ENCODE data around the gene ARNT2. TPM values are rescaled to one million over a fixed set of nuclear protein-coding genes. Genes with fewer than 3 reads are reported as not detected.

ARNT2 gene
- polyA plus RNA-seq, 3 donors, result 58.7 to 65.8 (median 61.3) TPM

DNA sequence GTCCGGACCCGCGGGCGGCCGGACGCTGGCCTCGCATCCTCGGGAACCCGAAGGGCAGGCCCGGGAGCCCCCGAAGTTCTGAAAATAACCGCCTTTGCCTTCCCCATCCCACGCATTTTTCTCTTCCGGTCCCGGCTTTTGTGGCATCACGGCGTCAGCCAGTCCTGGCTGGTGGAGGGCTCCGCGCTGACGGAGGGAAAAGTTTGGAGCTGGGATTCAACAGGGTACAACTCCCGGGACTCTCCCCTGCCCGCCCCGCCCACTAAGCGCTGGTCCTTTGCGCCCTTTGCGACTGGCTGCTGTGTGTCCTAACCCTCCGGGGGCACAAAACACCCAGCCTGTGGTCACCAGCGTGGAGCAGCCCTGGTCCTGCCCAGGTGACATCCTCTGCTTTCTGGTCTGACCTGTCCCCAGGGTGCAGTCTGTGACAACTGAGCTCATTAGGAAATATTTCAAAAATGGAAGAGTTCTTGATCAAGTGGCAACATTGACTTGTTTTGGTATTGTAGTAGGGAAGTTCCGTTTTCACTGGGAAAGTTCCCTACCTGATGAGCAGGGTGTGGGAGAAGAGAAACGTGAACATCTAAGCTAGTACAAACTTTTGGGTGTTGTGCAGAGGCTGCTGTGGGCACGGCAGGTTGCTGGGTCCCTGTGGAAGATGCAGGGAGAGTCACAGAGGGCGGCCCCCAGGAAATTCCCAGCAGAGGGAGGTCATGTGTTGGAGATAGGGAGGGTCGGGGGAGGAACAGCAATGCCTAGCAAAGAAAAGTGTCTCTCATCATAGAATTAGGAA is 775 bp downstream of the ARNT2 start:
- DNase-seq, result peak; percentile 60

DNA sequence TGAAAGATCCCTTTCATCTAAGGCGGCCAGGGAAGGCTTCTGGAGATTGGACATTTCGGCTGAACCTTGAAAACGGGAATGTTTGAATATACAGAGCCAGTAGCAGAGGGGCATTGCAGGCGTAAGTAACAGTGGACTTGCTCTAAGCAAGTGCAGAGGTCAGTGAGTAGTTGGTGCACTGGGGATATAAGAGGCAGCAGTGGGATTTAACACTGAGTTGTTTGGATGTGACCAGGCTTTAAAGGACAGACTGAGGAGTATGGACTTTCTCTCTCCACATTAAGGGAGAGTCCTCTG is 1.3 kb downstream of the ARNT2 start:
- DNase-seq, result no peak

DNA sequence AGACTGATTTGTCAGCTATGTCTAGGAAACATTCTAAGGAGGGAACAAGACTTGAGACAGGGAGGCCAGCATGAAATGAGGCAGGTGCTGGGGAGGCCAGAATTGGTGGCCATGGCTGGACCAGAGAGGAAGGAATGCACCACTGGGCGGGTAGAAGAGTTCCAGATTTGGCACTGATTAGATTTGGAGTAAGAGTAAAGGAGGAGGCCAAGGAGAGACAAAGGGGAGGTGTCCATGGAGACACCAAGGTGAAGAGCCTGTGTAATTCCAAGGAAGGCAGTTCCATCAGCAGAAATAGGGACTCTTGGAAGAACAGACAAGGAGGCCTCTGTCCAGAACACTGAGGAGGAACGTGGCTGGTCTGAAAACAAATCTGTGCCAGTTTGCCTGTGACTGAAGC is 1.8 kb downstream of the ARNT2 start:
- no peak for DNase-seq

DNA sequence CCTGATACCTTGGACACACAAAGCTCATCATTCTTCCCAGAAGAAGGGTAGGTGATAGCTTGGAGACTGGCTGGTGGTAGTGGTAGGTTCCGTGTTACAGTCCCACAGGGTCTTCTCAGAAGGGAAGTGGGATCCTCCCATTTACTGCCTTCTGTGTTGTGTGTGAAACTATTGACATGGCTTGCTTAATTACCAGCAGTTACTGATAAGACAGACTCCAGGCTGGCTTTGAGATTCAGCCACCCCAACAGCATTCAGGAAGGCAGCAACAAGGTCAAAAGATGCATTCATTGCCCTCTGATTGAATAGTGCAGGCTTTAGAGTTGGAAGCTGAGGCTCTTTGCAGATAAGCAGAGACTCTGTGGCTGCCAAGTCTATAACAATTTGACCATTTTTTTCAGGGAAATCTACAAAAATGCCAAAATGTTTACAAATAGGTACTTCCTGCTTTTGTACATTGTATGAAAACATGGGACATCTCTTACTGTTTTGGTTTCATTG is 7.7 kb downstream of the ARNT2 start:
- no peak for DNase-seq

DNA sequence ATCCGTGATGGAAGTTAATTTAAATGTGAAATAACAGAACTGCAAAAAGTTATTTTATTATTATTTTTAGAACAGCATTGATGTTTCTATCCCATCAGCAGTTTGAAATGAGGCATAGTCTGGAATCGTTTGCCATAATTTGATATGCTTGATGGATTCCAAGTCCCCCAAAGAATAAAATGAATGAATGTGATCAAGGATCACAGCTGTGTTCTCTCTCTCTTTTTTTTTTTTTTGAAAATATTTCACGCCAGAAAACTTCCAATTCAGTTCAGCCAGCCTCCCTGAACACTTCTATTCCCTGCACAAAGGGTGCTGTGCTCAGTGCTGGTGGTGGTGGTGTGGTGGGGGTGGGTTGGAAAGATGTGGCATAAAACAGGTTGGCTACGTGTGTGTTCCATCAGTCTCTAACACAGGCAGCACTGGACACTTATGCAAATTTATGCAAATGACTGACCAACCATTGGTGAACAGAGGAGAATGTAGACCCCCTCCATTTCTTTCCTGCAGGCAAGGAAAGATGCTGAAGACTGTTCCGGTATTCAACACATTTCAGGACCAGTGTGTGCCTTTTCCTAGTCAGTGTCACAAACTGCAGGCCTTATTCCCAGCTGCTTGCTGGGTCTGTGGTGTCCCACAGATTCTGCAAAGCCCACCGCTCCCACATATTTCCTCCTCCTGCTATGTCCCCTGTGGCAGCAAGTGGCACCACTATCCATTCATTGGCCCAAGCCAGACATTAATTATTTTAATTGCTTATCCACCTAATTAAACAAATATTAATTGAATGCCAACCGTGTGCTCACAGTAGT is 10.6 kb downstream of the ARNT2 start:
- no peak for DNase-seq

DNA sequence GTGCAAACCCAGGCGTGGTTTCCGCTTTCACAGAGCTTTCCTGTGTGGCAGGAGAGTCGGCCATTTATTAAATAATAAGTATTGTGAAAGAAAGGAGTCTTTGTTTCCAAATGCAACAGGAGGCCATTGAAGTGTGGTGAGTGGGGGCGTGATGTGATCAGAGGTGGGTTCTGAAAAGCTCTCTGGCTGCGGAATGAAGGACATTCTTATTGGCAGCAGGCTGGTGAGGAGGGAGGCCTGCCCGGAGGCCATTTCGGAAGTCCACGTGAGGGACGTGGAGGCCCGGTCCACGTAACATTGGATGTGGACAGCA is 11.1 kb downstream of the ARNT2 start:
- DNase-seq, result no peak

DNA sequence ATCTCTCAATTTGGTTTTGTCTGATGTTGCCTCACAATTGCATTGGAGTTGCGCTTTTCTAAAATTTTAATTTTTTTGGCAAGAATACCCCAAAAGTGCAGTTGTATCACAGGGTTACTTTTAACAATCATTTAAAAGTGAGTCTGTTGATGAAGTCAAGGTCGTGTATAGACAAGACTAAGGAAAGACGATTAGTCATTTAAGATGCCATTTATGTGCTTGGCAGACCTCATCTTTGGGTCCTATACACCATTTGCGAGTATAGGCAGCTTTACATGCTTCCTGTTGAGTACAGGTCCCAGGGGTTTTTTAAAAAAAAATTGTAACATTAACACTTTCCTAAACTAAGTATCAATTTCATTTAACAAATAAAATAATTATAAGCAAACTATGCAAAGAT is 12.5 kb downstream of the ARNT2 start:
- no peak for DNase-seq

DNA sequence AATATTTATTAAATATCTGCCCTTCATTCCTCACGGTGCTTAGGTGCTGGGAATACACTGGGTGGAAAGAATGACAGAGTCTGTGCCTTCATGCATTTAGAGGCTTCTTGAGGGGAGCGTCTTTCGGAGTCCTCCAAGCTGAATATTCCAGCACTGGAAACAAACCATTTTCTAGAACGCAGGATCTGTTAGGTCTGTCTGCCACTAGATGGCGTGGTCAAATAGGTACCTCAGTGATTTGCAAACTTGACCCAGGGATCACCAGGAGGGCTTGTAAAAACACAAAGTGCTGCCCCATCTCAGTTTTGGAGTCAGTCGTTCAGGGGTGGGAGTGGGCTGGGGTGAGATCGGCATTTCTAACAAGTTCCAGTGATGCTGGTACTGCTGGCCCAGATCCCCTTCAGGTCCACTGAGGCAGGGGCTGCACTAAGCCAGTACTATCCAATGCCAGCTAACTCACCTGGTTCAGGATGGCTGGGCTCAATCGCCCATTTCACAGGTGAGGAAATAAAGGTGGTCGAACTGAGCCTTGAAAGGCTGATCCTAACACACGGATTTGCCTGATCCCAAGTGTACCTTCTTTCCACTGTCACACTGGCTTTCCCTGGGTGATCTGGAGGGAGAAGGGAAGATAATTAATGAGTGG is 14.8 kb downstream of the ARNT2 start:
- no peak for DNase-seq

DNA sequence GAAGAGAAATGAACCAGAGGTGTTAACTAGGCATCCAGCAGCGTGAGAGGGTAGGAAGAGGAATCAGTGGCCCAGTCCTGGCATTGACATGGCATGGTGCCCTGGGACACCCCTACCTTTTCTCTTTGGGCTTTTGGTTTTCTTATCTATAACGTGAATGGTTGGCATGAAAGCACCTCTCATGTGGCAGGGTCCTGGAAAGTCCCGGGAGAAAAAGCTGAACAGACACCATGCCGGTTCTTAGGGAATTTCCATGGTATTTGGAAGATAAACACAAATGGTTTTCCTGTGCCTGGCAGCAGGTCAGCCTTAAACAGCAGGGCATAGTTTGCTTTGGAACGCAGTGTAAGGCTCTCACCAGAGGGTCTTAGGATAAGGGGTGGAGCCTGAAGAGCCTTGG is 15.4 kb downstream of the ARNT2 start:
- DNase-seq, result no peak

DNA sequence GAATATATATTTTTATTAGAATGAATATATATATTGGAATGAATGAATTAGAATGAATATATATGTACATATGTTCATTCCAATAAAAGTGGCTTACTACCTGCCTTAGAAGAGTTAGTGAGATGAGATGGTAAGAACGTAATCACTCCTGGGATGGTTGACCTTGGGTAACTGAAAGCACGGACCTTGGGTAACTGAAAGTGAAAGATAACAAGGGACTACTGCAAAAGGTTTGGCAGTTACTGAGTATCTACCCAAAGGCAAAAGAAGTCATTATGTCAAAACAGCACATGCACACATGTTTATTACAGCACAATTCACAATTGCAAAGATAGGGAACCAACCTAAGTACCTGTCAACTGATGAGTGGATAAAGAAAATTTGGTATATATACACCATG is 16.5 kb downstream of the ARNT2 start:
- no peak for DNase-seq

DNA sequence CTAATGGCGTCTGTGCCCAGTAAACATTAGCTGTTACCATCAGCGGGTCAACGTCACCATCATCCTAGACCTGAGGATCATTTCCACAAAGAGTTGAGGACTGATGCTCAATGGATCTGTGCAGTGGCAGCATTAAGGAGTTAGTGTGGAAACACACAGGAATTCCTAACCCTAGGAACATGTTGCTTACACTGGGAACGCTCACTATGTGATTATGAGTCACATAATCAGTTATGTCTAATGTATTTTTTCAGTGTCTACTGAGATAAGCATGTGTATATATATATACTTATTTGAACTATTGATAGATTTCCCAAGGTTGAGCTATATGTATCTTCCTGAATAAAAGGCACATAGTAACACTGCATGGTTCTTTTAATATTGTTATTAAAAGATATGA is 19.0 kb downstream of the ARNT2 start:
- no peak for DNase-seq

DNA sequence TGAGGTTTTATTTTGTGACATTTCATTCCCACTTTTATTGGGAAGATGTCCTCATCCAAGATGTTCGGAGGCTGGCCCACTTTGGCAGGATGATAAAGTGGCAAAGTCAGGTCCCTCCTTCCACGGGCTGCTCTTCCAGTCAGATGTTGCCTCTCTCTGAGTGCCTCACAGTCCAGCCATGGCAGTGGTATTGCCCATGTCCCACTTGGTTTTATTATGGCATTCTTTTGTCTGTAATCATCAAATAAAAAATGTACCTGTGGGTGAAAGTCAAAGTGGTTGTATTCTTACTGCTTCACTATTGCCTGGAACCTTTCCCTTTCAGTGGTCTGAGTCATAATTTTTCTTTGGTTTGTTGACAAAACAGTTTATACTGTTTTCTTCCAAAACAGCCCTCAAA is 20.2 kb downstream of the ARNT2 start:
- no peak for DNase-seq

DNA sequence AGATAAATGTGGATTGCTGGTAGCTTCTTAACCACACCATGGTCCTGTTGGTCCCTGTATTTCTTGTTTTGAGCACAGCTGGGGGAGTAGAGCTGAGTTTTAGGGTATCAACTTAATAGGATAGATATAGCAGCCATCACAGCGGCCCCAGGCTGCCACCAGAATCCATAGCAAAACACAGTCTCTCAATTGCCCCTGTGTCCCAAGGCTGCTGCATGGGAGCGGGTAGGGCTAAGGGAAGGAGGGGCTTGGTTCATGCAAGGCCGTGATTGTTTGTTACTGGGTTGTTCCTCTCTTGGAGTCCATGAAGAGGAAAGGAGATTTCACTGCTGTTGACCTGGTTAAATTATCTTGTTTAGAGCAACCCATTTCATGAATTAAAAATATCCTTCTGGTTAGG is 22.1 kb downstream of the ARNT2 start:
- no peak for DNase-seq

DNA sequence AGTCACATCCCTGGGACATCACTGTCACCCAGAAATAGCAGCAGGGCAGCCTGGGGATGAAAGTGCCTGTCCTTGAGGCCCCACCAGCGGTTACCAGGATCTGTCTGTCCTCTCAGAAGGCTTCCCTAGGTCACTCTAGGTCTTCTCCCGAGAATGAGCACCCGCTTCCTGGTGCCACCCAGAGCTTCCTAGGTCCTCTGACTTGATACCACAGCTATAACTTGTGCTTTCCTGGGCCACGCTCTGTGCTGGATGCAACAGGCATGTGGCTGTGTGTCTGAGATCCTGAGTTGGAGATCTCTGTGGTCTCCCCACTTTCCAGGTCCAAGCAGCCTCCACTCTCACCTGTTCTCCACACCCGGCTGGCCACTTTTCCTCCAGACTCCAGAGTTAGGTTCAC is 25.8 kb downstream of the ARNT2 start:
- no peak for DNase-seq

DNA sequence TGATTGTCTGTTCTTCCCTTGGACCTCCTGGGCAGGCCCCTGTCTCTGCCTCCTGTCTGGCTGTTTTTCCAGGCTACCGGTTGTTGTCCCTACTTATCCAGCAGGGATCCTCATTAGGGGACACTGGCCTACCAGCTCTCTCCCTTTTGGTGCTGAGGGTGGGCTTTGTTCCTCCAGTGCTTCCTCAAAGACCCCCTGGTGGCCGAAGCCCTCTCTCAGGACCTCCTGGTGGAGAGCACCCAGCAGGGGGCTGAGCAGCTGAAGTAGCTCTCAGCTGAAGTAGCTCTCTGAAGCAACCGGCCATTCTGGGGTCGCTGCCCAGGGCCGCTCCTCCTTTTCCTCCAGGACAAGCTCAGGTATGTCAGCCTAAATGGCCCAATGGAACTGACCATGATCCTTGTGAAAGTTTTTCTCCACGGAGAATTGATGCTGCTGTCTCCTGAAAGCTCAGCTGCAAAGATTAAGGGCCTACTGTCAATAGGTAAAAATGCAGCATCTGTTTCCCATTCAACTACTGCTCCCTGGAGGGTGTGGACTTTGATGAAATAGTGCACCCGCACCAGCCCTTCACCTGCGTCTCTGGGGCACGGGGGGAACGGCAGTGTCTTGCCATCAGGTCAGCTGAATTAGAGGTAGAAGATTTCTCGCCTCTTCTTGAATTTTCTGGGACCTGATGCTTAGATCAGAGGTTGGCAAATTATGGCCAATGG is 27.6 kb downstream of the ARNT2 start:
- no peak for DNase-seq

DNA sequence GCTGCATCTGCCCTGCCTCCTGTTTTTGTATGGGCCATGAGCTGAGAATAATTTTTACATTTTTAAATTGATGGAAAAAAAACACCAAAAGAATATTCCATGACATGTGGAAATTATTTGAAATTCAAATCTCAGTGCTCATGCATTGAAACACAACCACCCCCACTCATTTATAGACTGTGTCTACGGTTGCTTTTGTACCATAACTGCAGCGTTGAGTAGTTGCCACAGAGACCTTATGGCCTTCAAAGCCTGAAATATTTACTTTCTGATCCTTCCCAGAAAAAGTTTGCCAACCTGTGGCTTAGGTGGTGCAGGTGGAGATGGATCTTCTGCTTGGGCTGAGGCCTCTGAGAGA is 28.1 kb downstream of the ARNT2 start:
- DNase-seq, result no peak

DNA sequence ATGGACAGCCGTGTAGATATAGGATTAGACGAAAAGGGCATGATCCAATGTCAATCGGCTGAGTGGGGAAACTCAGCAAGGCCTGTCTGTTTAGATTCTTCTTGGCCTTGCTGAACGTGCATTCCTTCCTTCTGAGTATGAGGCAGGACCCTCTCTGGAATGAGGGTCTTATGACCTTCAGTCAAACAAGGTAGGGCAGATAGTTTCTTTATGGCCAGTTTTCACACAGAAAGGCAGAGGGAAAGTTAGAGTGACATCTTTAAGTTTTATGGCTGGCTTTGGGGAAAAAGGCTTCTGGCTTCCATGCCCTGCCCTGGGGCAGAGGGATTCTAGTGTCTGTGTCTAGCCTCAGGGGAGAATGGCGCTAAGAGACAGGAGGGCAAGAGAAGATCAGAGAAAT is 29.7 kb downstream of the ARNT2 start:
- DNase-seq, result no peak

DNA sequence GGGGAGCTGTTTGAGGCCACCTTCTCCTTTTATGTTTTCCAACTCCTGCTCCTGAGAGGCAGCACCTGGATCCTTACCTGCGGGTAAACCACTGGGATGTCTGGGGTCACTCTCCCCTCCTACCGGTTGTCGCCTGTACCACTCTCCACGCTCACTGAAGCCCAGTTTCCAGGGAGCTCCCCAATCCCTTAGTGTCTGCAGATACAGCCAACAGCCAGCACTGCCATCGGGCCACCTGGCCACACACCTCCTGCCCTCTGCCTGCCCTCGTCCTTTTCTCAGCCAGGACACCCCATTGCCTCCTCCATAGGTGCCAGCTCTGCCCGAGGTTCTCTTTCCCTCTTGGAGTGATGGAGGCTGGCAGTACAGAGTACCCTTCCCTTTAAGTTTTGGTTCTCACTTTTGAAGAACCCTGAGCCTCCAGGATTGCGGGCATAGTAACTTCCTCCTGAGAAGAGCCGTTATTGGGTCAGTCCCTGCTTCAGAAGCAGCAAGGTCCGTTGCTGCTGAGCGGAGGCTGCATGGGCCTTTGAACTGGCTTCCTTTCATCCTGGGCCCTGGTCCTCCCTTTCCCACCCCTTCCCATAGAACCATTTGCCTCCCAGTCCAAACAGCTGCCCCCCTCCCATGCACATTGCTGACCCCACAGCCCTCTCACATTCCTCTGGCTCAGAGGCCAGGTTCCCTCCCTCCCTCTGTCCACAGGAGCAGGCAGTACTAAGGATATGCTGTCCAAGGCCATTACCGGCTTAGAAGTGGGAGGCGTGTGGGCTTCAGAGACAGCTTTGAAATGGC is 30.9 kb downstream of the ARNT2 start:
- peak; percentile 61 for DNase-seq

DNA sequence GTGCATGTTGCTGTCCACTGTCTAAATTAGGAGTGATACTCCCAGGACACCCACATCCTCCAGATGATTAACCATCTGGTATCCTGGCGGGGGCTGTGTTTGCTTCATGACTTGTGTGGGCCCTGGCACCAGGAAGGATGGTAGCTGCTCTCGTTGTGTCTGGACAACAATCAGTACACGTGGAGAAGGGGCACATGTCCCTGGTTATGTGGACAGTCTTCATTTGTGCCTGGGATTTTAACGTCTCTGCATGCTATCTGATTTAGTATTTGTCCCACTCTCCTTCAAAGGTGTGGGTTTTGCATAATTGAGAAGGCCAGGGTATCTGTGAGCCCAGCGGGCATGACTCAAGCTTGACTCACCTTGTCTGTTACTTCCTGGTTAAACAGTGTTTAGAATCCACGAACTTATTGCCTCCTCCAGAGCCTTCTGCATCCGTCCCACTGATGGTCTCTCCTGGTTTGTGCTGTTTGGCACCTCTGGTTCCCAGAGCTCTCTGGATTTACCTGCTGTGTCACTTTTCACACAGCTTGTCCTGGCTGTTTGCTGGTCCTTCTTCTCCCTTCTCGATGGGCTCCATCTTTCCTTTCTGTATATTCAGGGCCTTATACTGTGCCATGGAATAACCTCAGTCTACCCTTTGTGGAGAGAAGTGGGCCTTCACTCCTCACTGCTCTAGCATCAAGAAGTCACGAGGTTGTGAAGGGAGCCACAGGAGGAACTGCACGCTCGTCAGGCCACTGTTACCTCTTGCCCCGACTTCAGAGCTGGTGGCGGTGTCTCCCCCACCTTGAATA is 32.5 kb downstream of the ARNT2 start:
- no peak for DNase-seq

DNA sequence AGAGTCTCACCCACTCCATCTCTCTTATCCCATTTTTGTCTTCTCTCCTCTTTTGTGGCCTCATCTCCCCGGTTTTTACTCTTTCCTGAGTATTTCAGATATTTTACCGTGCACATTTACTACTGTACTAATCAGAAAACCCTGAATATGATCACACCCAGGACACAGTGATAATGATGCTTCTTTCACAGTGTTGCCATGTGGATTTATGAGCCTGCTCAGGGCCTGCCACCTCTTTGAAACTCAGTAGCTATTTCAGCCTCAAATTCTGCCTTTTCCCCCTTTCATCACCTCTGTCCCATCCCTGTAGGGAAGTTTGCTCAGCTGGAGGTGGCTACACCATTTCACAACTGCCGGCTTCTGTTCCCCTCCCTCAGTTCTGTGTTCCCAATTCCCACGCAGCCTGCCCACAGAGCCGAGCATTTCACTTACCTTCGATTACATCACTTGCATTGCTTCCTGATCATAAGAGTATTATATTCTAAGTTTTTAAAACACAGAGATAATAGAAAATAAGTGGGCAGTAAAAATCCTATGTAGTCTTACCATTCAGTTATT is 33.2 kb downstream of the ARNT2 start:
- DNase-seq, result no peak

DNA sequence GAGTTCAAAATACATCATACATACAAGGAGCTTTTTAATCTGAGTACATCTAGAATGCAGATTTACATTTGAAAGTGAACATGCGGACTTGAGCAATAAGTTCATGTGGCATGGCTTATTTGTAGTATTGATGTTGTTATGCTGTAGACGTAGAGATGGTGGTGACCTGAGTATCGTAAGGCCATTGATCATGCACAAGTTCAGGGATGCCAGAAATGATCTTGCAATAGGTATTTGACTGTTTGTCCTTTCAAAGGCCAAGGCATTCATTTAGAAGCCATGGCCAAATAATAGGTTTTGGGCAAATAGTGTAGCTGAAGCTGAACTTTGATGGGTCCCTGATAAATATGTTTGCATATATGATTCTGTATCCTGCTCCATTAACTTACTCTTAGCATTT is 35.0 kb downstream of the ARNT2 start:
- DNase-seq, result no peak
